GM10248 (cell line): ENCODE results near the gene OSBPL6.

ENCODE experiments used
- CTCF ChIA-PET: fragments of 300-600 bp; sonication (Branson Sonifier 250); formaldehyde crosslinking; extraction: SDS; loops from one replicate; lab custom pipeline; 2021; ENCODE audit warnings: antibody characterized with exemption; lab: Yijun Ruan, JAX
- POLR2A ChIA-PET: fragments of 350-650 bp; sonication (Branson Sonifier 250); formaldehyde crosslinking; extraction: SDS; loops from one replicate; lab custom pipeline; 2020; ENCODE audit warnings: antibody characterized with exemption; lab: Yijun Ruan, JAX
- DNase-seq: peaks from one replicate; pipeline ENCODE4 v3.0.0; 2012; ENCODE audit errors: extremely low spot score
- CTCF ChIP-seq: IDR thresholded peaks from 2 replicates; pipeline ENCODE4 v1.5.1; 2012; ENCODE audit warnings: mild to moderate bottlenecking, low read depth; ENCODE audit errors: extremely low read depth, missing control alignments, control extremely low read depth

The OSBPL6 gene

GRCh38 chr2:178379162-178380004 lies 185.1 kb downstream of the OSBPL6 start:
- TF ChIP-seq CTCF, result no peak
- no peak for DNase-seq
- CTCF ChIA-PET, result interaction anchor here (0.8 to 2.7 kb wide), 2 partner anchors 18 to 74 kb away, joined by 3 to 8 read pairs; no protein-coding TSS in a partner anchor
- POLR2A ChIA-PET, result no interaction called here

- CTCF ChIA-PET, result interaction anchor here (0.8 to 2.7 kb wide), 3 partner anchors 9 to 34 kb away, joined by 4 to 8 read pairs (median 7); no protein-coding TSS in a partner anchor
- no peak for DNase-seq
- POLR2A ChIA-PET, result no interaction called here
- TF ChIP-seq CTCF, result no peak
Observed at GRCh38 chr2:178380763-178381162, 186.5 kb downstream of the OSBPL6 start.

- ChIA-PET POLR2A (no interaction called here), CTCF (interaction anchor here (1.1 to 1.7 kb wide), 2 partner anchors 11 to 29 kb away, joined by 3 to 6 read pairs; no protein-coding TSS in a partner anchor)
- no peak for TF ChIP-seq CTCF
- DNase-seq, result no peak
Observed at GRCh38 chr2:178383718-178384117, 189.4 kb downstream of the OSBPL6 start.

GRCh38 chr2:178385595-178386148 lies 191.4 kb downstream of the OSBPL6 start:
- TF ChIP-seq CTCF, result no peak
- POLR2A ChIA-PET, result no interaction called here
- CTCF ChIA-PET, result interaction anchor here (0.7 to 1.2 kb wide), 3 partner anchors 9 to 10 kb away, joined by 3 read pairs; no protein-coding TSS in a partner anchor
- DNase-seq, result no peak

- ChIA-PET CTCF (no interaction called here), POLR2A (no interaction called here)
- DNase-seq, result no peak
- TF ChIP-seq CTCF, result no peak
Observed at GRCh38 chr2:178386986-178387597, 192.8 kb downstream of the OSBPL6 start.

- ChIA-PET POLR2A (no interaction called here), CTCF (no interaction called here)
- no peak for DNase-seq
- no peak for TF ChIP-seq CTCF
Observed at GRCh38 chr2:178388287-178388686, 194.0 kb downstream of the OSBPL6 start.
